HG03196 (cell line): ENCODE measurements around the gene TNRC6A.
"Not testable (repeated sequence)": the region's sequence is repeated elsewhere in the genome, so short reads cannot be mapped to it uniquely, and the experiment has no call there.

Experiments used
- ATAC-seq: cut with Tn5 transposase; IDR thresholded peaks from one replicate; pipeline ENCODE4 v1.9.1; 2021; ENCODE audit not compliant: unreplicated experiment

TNRC6A gene

DNA sequence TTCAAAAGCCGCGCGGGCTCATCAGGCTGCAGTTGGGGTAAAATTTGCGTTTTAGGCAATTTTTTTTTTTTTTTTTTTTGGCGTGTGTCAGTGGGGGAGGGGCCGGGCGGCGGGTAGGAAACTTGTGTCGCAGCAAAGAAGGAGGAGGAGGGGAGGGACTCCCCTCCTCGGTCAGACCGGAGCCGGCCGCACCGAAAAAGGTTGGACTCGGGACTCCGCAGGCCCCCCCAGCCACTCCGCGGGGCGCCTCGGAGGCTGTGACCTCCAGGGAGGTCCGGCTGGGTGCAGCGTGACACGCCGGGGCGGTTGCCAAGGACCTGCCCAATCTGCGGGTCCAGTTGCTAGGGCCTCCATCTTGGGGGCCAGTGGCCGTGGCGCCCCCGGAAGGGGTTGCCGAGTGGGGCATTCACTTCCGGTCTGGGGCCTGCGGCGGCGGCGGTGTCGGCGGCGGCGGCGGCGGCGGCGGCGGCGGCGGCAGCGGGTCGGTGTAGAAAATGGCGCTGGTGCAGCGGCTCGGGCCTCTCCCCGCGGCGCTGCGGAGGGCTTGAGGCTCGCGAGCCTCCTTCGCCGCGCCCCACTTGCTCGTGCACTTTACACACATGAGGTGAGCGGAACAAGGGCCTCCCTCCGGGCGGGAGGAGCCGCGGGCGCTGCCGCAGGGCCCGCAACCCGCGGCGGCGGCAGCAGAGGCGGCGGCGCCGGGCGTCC, at the start of gene TNRC6A:
Gene TNRC6A, plus strand, starts transcription at position 409 of the 708 bp plus-strand sequence. Its CDS starts 191 bp downstream, at position 600.
- ATAC-seq: peak; percentile 87

DNA sequence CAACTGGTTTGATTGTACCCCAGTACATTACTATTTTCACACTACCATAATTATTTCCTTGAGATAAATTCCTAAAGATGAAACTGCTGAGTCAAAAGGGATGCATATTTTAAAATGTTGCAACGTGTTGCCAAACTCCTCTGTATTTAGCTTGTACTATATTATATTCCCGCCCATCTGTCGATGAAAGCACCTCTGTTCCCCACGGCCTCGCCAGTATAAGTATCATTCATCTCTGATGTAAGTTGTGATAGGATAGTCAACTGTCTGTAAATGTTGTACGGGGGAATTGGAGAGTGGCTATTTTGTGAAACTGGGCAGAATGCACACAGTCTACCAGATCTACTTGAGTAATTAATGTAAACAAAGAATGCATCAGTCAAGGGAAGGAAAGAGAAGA, 47.7 kb upstream of the TNRC6A start:
- ATAC-seq: no peak

DNA sequence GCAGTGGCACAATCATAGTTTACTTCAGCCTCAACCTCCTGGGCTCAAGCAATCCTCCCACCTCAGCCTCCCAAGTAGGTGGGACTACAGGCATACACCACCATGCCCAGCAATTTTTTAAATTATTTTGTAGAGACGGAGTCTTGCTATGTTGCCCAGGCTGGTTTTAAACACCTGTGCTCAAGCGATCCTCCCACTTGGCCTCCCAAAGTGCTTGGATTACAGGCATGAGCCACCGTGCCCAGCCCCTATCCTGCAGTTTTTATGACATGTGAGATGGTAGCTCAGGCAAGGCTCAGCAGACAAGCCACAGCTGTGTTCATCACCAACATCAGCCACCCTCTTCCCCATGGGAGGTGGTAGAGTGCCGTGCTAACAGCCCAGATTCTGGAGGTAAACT, 46.2 kb upstream of the TNRC6A start:
- ATAC-seq: no peak

DNA sequence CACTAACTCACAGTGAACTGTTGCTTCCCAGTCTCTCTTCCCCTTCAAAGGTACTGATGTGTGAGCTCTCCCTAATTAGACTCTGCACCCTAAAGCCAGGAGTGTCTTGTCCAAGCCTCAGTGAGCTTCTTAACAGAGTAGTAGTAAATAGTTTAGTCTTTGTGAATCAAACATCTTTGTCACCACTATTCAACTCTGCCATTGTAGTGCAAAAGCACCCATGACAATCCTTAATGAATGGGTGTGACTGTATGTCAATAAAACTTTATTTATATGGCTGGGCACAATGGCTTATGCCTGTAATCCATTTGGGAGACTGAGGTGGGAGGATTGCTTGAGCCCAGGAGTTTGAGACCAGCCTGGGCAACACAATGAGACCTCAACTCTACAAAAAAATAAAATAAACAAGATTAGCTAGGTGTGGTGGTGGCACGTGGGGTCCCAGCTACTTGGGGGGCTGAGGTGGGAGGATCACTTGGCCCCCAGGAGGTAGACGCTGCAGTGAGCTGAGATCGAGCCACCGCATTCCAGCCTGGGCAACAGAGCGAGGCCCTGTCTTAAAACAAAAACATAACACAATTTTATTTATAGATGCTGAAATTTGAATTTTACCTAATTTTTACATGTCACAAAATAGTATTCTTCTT, 45.5 kb upstream of the TNRC6A start:
- no peak for ATAC-seq

DNA sequence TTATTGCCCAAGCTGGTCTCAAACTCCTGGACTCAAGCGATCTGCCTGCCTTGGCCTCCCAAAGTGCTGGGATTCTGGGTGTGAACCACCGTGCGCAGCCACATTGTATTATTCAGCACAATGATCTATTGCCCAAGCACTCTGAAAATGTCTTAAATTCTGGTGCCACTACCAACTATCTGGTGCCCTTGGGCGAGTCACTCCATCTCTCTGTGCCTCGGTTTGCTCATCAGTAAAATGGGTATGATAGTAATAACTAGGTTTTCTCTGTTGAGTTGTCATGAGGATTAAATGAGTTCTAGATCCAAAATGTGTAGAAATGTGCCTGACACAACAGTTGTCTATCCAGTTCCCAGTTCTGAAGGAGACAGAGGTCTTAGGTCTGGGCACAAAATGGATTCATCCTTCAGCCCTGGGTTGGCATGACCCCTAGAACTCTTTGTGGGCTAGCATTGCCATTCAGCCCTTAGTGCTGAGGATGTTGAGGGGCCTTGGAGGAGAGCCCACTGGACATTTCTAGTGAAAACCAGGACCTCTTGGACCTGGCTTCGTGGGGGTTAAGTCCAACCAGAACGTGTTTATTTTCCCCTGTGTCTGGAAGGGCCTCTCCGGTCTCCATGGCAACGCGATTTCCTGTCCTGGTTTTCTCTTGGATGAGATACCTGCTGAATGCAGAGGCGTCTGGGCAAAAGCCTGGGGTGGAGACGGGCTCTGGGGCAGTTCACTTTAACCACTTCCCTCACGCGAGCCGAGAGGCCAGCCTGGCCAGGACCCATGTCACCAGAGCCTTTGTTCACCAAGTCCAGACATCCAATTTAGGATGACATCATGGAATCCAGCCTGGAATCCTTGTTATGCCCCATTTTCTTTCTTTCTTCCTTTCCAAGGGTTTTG, 43.7 kb upstream of the TNRC6A start:
- no peak for ATAC-seq

DNA sequence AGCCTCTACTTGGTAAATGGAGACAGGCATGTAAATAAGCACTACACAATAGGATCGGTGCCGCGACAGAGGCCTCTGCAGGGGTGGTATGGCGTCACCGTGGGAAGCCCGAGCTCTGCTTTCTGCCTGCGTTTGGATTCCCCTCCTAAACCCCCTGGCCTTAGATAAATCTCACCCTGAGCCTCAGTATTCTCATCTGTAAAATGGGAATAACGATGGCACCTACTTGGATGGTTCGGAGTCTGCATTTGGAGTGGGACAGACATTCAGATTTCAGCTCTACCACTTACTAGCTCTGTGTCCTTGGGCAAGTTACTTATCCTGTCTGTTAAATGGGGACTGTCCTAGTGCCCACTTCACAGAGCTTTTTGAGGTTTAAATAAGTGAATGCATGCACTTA, 42.8 kb upstream of the TNRC6A start:
- ATAC-seq: no peak

DNA sequence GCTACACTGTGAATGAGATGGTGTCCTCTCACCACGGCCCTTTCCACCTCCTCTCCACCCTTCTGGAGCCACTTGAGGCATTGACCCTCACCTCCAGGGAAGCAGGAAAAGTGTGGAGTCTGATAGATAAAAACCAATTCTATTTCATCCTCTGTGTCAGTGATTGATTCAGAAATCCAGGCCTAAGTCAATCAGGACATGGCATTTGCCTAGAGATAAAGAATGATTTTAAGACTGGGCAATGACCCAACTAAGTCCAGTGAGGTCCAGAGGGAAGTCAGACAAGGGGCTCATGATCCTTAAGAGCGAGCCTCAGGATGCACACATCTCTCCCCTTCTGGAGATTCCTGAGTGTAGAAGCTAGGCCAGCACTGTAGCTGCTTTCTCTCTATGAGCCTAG, 41.1 kb upstream of the TNRC6A start:
- no peak for ATAC-seq

DNA sequence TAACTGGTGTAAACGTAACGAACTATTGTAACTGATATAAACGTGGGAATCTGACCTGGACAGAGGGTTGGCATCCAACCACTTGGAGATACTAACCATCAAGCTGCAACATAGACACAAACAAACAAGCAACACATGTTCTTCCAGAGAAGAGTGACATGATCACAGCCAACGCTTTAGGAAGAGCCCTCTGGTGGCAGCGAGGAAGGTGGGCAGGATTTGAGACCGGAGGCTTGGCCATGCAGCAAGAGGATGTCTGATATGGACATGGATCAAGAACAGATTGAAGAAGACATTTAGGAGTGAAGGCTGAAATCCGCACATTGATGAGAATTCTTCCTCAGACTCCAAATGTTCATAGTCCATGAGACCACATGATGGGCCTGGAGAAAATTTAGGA, 40.3 kb upstream of the TNRC6A start:
- ATAC-seq: no peak

DNA sequence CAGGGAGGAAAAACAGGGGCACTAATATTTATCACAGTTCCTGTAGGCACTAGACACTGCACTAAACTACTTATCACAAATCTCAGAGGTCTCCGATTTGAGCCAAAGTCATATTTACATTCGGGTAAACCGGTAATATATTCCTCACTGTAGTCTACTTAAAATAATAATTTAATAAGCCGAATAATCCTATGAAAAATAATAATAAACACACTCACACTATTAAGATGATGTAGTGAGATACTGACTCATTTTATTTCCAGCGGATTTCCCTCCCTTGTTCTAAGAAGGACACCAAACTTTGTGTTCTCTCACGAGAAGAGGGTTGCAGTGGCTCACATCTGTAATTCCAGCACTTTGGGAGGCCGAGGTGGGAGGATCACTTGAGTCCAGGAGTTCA, 36.6 kb upstream of the TNRC6A start:
- ATAC-seq: no peak

DNA sequence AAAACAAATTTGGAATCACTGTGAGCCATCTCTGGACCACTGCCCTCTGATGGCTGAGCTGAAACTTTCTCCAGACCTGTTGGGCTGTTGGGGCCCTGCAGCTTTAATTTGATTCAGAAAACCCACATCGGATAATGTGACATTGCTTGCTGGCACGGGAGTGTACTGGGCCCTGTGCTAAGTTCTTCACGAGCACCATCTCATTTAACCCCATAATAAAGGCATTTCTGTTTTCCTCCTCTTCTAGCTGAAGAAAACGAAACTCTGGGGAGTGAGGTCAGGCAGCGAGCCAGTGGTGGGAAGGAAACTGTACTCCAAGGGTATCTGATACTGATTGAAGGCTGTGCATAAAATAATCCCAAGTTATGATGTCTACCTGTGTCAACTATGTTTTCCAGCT, 34.5 kb upstream of the TNRC6A start:
- no peak for ATAC-seq

DNA sequence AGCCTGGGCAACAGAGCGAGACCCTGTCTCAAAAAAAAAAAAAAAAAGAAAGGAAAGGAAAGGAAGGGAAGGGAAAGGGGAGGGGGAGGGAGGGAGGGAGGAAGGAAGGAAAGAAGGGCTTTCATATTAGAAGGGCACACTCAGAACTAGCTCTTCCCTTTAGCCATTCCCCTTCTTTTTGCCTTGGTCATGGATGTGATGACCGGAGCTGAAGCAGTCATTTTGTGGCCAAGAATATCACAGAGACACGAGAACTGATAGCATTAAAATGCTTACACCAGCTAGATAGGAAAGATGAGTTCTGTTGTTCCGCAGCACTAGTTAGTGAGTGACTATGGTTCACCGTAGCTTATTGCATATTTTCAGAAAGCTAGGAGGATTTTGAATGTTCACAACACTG, 32.8 kb upstream of the TNRC6A start:
- no peak for ATAC-seq

DNA sequence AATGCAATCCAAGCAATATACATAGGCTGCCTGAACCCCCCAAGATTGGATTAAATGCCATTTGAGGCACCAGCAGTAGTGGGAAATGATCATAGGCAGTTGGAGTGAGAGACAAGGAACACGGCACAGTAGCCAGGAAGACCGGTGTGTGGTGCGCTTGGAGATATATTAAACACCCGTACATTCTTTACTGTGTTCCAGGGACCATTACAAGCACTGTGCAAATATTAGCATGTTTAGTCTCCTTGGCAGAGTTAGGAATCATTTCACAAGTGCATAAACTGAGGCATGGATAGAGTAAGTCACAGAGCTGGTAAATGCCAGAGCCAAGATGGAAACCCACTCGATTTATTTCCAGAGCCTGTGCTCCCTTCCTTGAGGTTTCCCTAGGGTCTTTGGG, 31.1 kb upstream of the TNRC6A start:
- ATAC-seq: no peak

DNA sequence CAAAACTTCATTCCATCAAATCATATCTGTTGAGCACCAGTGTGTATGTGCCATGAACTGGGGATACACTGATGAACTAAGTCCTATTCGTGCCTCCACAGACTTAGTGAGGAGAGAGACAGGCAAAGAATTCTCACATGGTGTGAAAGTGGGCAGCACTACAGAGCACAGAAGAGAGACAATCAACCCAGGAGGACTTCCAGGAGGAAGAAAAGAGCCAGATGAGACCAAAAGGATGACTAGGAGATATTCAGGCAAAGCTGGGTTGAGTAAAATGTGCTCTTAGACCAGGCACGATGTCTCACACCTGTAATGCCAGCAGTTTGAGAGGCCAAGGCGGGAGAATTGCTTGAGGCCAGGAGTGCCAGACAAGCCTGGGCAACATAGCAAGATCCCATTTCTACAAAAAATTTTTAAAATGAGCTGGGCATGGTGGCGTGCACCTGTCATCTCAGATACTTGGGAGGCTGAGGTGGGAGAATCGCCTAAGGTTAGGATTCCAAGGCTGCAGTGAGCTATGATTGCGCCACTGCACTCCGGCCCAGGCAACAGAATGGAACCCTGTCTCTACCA, 30.2 kb upstream of the TNRC6A start:
- ATAC-seq: no peak

DNA sequence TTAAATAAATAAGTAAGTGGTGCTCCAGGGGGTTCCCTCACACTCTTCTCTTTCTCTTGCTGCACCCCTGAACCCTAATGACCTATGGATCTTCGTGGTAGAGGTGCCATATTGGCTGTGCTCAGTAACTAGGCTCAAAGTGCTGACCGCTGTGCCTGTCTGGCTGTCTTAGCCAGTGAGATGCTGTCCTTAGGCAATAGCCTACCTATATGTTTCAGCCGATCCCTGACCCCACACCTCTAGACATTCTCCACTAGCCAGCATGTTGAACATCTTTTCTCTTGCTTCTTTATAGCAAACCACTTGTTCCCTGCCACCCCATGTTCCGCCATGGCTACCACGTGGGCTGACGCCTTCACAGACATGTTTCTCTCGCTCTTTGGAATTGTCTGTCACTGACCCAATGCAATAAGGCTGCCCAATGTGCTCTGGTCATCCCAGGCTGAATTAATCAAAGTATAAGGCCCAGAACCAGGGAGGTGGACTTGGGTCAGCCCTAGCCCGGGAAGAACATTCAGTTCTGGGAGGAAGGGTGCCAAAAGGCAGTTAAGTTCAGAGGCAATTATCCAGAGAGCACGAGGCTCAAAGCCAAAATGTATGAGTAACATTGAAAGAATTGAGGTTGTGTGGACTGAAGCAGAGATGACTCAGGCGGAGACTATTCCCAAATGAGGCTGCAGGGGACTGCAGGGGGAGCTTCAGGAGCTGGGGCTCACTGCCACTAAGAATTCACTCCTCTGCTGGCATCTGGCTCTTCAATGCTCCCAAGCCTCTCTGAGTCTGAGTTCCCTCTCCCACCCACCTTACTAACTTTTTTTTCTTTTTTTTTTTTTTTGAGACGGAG, 28.7 kb upstream of the TNRC6A start:
- ATAC-seq: no peak

DNA sequence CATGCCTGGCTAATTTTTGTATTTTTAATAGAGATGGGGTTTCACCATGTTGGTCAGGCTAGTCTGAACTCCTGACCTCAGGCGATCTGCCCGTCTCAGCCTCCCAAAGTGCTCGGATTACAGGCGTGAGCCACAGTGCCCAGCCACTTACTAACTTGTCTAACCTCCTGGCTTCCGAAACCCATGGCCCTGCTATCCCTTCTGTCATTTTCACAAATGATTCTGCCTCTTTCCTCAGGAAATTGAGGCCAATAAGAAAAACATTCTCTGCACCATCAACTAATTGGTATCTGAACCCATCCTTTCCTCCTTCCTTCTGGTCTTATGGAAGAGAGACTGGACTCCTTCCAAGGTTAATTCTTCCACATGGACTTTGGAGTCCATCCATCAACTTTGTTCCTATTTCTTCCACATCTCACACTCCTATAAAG, 27.9 kb upstream of the TNRC6A start:
- ATAC-seq: no peak

DNA sequence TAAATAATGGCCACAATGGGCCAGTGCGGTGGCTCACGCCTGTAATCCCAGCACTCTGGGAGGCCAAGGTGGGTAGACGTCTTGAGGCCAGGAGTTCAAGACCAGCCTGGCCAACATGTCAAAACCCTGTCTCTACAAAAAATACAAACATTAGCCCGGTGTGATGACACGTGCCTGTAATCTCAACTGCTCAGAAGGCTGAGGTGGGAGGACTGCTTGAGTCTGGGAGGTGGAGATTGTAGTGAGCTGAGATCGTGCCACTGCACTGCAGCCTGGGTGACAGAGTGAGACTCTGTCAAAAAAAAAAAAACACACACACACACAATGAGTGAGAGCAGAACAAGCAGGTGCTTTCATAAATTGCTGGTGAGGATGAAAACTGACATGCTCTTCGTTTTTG, 21.7 kb upstream of the TNRC6A start:
- not testable (repeated sequence) for ATAC-seq

DNA sequence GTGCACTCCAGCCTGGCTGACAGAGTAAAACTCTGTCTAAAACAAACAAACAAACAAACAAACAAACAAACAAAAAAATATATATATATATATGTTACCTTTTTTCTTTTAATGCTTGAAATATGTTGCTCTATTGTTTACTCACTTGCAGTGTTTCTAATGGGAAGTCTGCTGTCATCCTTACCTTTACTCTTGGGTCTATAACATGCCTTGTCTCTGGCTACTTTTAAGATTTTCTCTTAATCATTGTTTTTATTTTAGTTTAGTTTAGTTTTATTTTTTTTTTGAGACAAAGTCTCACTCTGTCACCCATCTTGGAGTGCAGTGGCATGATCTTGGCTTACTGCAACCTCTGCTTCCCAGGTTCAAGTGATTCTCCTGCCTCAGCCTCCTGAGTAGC, 16.1 kb upstream of the TNRC6A start:
- ATAC-seq: no peak

DNA sequence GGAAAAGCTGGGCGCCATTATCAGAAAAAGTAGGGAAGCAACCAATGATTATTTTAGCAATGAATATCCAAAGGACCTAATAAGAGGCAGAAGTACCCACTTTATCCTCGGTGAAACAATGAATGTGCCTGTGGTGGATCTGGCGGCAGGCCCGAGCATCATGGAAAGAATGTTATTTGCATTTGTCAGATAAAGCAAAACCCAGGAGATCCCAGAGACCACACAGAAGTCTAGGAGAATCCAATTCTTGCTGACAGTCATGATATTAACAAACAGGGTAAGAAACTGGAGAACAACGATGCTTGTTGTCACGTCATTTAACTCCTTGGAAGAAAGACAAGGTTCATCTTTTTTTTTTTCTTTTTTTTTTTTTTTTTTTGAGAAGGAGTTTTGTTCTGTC, 12.0 kb upstream of the TNRC6A start:
- no peak for ATAC-seq

DNA sequence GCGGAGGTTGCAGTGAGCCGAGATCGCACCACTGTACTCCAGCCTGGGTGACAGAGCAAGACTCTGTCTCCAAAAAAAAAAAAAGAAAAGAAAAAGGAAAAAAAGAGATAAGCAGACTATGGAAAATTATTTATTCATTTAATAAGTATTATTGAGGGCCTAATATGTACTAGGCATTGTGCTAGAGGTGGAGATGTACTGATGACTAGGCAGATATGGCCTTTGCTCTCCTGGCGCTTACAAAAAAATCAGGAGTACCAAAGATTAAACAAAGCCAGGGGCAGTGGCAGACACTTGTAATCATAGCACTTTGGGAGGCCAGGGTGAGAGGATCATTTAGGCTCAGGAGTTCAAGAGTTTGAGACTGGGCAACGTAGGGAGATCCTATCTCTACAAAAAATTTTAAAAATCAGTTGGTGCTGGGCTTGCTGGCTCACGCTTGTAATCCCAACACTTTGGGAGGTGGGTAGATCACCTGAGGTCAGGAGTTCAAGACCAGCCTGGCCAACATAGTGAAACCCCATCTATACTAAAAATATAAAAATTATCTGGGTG, 10.4 kb upstream of the TNRC6A start:
- no peak for ATAC-seq

DNA sequence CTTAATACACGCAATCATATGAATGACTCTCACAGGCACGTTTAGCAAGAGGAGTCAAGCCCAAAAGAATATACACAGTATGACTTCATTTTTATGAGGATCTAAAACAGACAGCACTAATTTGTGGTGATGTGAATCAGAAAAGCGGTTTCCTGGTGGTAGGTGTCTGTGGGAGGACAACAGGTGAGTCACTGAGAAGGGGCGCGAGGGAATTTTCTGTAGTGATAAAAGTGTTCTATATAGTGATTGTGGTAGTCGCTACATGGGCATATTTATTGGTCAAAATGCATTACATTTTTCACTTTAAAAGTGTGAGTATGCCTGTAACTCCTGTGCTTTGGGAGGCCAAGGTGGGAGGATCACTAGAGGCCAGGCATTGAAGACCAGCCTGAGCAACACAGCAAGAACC, 7.6 kb upstream of the TNRC6A start:
- ATAC-seq: no peak
